Ovary (tissue), 3 donors: ENCODE data around the gene CNTFR.

Source experiments
- POLR2A ChIP-seq: fragments of 450-650 bp; IDR thresholded peaks from one replicate; pipeline ENCODE4 v1.6.1; 2017; ENCODE audit warnings: antibody characterized with exemption, mild to moderate bottlenecking, moderate library complexity
- TF ChIP-seq, protein P1 (sequence below), 3 donors: fragments of 450-650 bp in 2 of 3; fragments of 200-600 bp in 1 of 3; IDR thresholded peaks; one replicate each; pipeline versions ENCODE4 v1.5.1 to v1.8.0; 2016 to 2022; ENCODE audit warnings: antibody characterized with exemption in 3 of 3, mild to moderate bottlenecking in 1 of 3
- donor health status: DM: no; HTN: no; CAD: no.

GRCh38 chr9:34582787-34583186 is 6.7 kb downstream of the CNTFR start:
- TF ChIP-seq, protein P1, sequence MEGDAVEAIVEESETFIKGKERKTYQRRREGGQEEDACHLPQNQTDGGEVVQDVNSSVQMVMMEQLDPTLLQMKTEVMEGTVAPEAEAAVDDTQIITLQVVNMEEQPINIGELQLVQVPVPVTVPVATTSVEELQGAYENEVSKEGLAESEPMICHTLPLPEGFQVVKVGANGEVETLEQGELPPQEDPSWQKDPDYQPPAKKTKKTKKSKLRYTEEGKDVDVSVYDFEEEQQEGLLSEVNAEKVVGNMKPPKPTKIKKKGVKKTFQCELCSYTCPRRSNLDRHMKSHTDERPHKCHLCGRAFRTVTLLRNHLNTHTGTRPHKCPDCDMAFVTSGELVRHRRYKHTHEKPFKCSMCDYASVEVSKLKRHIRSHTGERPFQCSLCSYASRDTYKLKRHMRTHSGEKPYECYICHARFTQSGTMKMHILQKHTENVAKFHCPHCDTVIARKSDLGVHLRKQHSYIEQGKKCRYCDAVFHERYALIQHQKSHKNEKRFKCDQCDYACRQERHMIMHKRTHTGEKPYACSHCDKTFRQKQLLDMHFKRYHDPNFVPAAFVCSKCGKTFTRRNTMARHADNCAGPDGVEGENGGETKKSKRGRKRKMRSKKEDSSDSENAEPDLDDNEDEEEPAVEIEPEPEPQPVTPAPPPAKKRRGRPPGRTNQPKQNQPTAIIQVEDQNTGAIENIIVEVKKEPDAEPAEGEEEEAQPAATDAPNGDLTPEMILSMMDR (IDR thresholded peaks at IDR 0.05): no peak
- TF ChIP-seq POLR2A: no peak
